ENCODE results near the gene PELI3.
"Not testable (repeated sequence)": the region's sequence is repeated elsewhere in the genome, so short reads cannot be mapped to it uniquely, and the experiment has no call there.

DNA sequence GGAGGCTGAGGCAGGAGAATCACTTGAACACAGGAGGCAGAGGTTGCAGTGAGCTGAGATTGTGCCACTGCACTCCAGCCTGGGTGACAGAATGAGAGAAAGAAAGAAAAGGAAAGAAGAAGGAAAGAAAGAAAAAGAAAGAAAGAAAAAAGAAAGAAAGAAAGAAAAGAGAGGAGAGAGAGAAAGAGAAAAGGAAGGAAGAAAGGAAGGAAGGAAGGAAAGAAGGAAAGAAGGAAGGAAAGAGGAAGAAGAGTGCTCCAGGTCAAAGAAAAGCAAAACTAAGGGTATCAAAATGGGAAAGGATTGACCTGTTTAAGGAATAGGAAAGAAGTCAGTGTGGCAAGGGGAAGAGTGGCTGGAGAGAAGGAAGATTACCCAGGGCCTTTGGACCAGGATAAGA lies 35.4 kb upstream of the PELI3 start:
- TF ChIP-seq, protein P1, sequence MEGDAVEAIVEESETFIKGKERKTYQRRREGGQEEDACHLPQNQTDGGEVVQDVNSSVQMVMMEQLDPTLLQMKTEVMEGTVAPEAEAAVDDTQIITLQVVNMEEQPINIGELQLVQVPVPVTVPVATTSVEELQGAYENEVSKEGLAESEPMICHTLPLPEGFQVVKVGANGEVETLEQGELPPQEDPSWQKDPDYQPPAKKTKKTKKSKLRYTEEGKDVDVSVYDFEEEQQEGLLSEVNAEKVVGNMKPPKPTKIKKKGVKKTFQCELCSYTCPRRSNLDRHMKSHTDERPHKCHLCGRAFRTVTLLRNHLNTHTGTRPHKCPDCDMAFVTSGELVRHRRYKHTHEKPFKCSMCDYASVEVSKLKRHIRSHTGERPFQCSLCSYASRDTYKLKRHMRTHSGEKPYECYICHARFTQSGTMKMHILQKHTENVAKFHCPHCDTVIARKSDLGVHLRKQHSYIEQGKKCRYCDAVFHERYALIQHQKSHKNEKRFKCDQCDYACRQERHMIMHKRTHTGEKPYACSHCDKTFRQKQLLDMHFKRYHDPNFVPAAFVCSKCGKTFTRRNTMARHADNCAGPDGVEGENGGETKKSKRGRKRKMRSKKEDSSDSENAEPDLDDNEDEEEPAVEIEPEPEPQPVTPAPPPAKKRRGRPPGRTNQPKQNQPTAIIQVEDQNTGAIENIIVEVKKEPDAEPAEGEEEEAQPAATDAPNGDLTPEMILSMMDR (IDR thresholded peaks at IDR 0.05; ENCODE audit: low read length): not testable (repeated sequence)
- TF ChIP-seq EZH2 (IDR thresholded peaks at IDR 0.05; ENCODE audit: borderline replicate concordance, low read length): not testable (repeated sequence)

Data from OCI-LY1 (cell line).